ENCODE measurements around the gene HEG1. TPM values are rescaled to one million over a fixed set of nuclear protein-coding genes. Genes with fewer than 3 reads are reported as not detected.
"Not testable (repeated sequence)": the region's sequence is repeated elsewhere in the genome, so short reads cannot be mapped to it uniquely, and the experiment has no call there.

Gene HEG1
- total RNA-seq, 1 experiment from 2014 or later, result 34.3 TPM

GRCh38 chr3:125083776-125084175 lies 28.0 kb upstream of the HEG1 start:
- intact Hi-C loops (cut with micrococcal nuclease; ENCODE audit: unreplicated experiment), result no loop called here
- BruUV-seq (replicated peaks), result no TSS peak
- no peak for DNase-seq (ENCODE audit: low spot score)

GRCh38 chr3:125082339-125082738 lies 26.5 kb upstream of the HEG1 start:
- CTCF ChIA-PET; BruUV-seq (replicated peaks); POLR2A ChIA-PET (ENCODE audit: low non-redundant PET); H3K27ac ChIP-seq (ENCODE audit: low read depth, low read length, poor library complexity, severe bottlenecking); DNase-seq (ENCODE audit: low spot score); H3K4me3 ChIP-seq (ENCODE audit: low read depth, low read length, poor library complexity, severe bottlenecking); H3K4me1 ChIP-seq (ENCODE audit: insufficient read depth, low read length, poor library complexity, severe bottlenecking); H3K27me3 ChIP-seq (replicated peaks; ENCODE audit: insufficient read depth, low read depth, low read length, poor library complexity); H3K36me3 ChIP-seq (ENCODE audit: insufficient read depth, low read length, poor library complexity, severe bottlenecking); intact Hi-C loops (cut with micrococcal nuclease; ENCODE audit: unreplicated experiment); H3K9me3 ChIP-seq (ENCODE audit: low read depth, low read length, poor library complexity, severe bottlenecking): not testable (repeated sequence)

More at GRCh38 chr3:125083776-125084175, 28.0 kb upstream of the HEG1 start:
- Histone ChIP-seq H3K4me3 (ENCODE audit: low read depth, low read length, poor library complexity, severe bottlenecking) (no peak overlapping the region), H3K27me3 (replicated peaks; ENCODE audit: insufficient read depth, low read depth, low read length, poor library complexity) (no peaks in the 10 kb centered on the region), H3K9me3 (ENCODE audit: low read depth, low read length, poor library complexity, severe bottlenecking) (no peaks in the 10 kb centered on the region), H3K36me3 (ENCODE audit: insufficient read depth, low read length, poor library complexity, severe bottlenecking) (no peaks in the 10 kb centered on the region), H3K27ac (ENCODE audit: low read depth, low read length, poor library complexity, severe bottlenecking) (no peak overlapping the region), H3K4me1 (ENCODE audit: insufficient read depth, low read length, poor library complexity, severe bottlenecking) (no peaks in the 10 kb centered on the region)
- ChIA-PET POLR2A (ENCODE audit: low non-redundant PET) (no interaction called here), CTCF (no interaction called here)
- TF ChIP-seq CTCF (conservative IDR thresholded peaks at IDR 0.05; ENCODE audit: low read depth, low read length), result no peak
- no peak for TF ChIP-seq EZH2 (IDR thresholded peaks at IDR 0.05; ENCODE audit: borderline replicate concordance, low read depth, low read length, poor library complexity, severe bottlenecking)

GRCh38 chr3:125080077-125080476 lies 24.3 kb upstream of the HEG1 start:
- Histone ChIP-seq H3K9me3 (ENCODE audit: low read depth, low read length, poor library complexity, severe bottlenecking) (no peaks in the 10 kb centered on the region), H3K4me1 (ENCODE audit: insufficient read depth, low read length, poor library complexity, severe bottlenecking) (no peaks in the 10 kb centered on the region), H3K27ac (ENCODE audit: low read depth, low read length, poor library complexity, severe bottlenecking) (no peak overlapping the region), H3K4me3 (ENCODE audit: low read depth, low read length, poor library complexity, severe bottlenecking) (no peak overlapping the region), H3K36me3 (ENCODE audit: insufficient read depth, low read length, poor library complexity, severe bottlenecking) (no peaks in the 10 kb centered on the region), H3K27me3 (replicated peaks; ENCODE audit: insufficient read depth, low read depth, low read length, poor library complexity) (no peaks in the 10 kb centered on the region)
- ChIA-PET POLR2A (ENCODE audit: low non-redundant PET) (no interaction called here), CTCF (no interaction called here)
- no TSS peak for BruUV-seq (replicated peaks)
- intact Hi-C loops (cut with micrococcal nuclease; ENCODE audit: unreplicated experiment), result no loop called here
- DNase-seq (ENCODE audit: low spot score), result no peak
- TF ChIP-seq CTCF (conservative IDR thresholded peaks at IDR 0.05; ENCODE audit: low read depth, low read length), result no peak
- TF ChIP-seq EZH2 (IDR thresholded peaks at IDR 0.05; ENCODE audit: borderline replicate concordance, low read depth, low read length, poor library complexity, severe bottlenecking), result no peak

GRCh38 chr3:125079675-125080045 lies 23.9 kb upstream of the HEG1 start:
- no peaks in the 10 kb centered on the region for H3K36me3 ChIP-seq (ENCODE audit: insufficient read depth, low read length, poor library complexity, severe bottlenecking)
- no peaks in the 10 kb centered on the region for H3K9me3 ChIP-seq (ENCODE audit: low read depth, low read length, poor library complexity, severe bottlenecking)
- no peak for DNase-seq (ENCODE audit: low spot score)
- no peaks in the 10 kb centered on the region for H3K4me1 ChIP-seq (ENCODE audit: insufficient read depth, low read length, poor library complexity, severe bottlenecking)
- no peak for TF ChIP-seq CTCF (conservative IDR thresholded peaks at IDR 0.05; ENCODE audit: low read depth, low read length)
- no peak for TF ChIP-seq EZH2 (IDR thresholded peaks at IDR 0.05; ENCODE audit: borderline replicate concordance, low read depth, low read length, poor library complexity, severe bottlenecking)
- POLR2A ChIA-PET (ENCODE audit: low non-redundant PET), result no interaction called here
- intact Hi-C loops (cut with micrococcal nuclease; ENCODE audit: unreplicated experiment), result no loop called here
- no TSS peak for BruUV-seq (replicated peaks)
- CTCF ChIA-PET, result no interaction called here
- H3K4me3 ChIP-seq (ENCODE audit: low read depth, low read length, poor library complexity, severe bottlenecking), result no peak overlapping the region
- H3K27me3 ChIP-seq (replicated peaks; ENCODE audit: insufficient read depth, low read depth, low read length, poor library complexity), result no peaks in the 10 kb centered on the region
- no peak overlapping the region for H3K27ac ChIP-seq (ENCODE audit: low read depth, low read length, poor library complexity, severe bottlenecking)

All from A673 (cell line).